ENCODE measurements around the gene REXO1. TPM values are rescaled to one million over a fixed set of nuclear protein-coding genes. Genes with fewer than 3 reads are reported as not detected.

The REXO1 gene
- total RNA-seq, 1 donor from 2014 or later = 40.8 TPM

GRCh38 chr19:1856698-1857603 lies 8.7 kb upstream of the REXO1 start:
- H3K27ac Mint-ChIP-seq (ENCODE audit: unreplicated experiment) = no peak overlapping the region
- no peak overlapping the region for H3K4me3 Mint-ChIP-seq

GRCh38 chr19:1856345-1856697 lies 8.0 kb upstream of the REXO1 start:
- TF ChIP-seq CTCF (conservative IDR thresholded peaks at IDR 0.05) = no peak
- no peak overlapping the region for H3K27ac Mint-ChIP-seq (ENCODE audit: unreplicated experiment)
- no peaks in the 10 kb centered on the region for H3K9me3 Mint-ChIP-seq
- no peak for DNase-seq (ENCODE audit: low read depth, low spot score)
- peaks cover 12% of the 10 kb centered on the region for H3K4me1 Mint-ChIP-seq
- H3K27me3 Mint-ChIP-seq (ENCODE audit: low read depth) = peaks cover 12% of the 10 kb centered on the region
- no peaks in the 10 kb centered on the region for H3K36me3 Mint-ChIP-seq (ENCODE audit: low read depth)
- H3K4me3 Mint-ChIP-seq = peak overlapping the region; percentile 15

More at GRCh38 chr19:1856698-1857603, 8.7 kb upstream of the REXO1 start:
- no peak for TF ChIP-seq CTCF (conservative IDR thresholded peaks at IDR 0.05)
- Mint-ChIP-seq H3K9me3 (no peaks in the 10 kb centered on the region), H3K4me1 (peaks cover 18% of the 10 kb centered on the region), H3K36me3 (ENCODE audit: low read depth) (no peaks in the 10 kb centered on the region), H3K27me3 (ENCODE audit: low read depth) (peaks cover 19% of the 10 kb centered on the region)
- no peak for DNase-seq (ENCODE audit: low read depth, low spot score)

GRCh38 chr19:1855828-1856255 lies 7.6 kb upstream of the REXO1 start:
- no peak for DNase-seq (ENCODE audit: low read depth, low spot score)
- no peaks in the 10 kb centered on the region for H3K36me3 Mint-ChIP-seq (ENCODE audit: low read depth)
- no peak for TF ChIP-seq CTCF (conservative IDR thresholded peaks at IDR 0.05)
- peaks cover 9% of the 10 kb centered on the region for H3K4me1 Mint-ChIP-seq
- no peak overlapping the region for H3K27ac Mint-ChIP-seq (ENCODE audit: unreplicated experiment)
- peak overlapping the region; percentile 15 for H3K4me3 Mint-ChIP-seq
- peaks cover 7% of the 10 kb centered on the region for H3K27me3 Mint-ChIP-seq (ENCODE audit: low read depth)
- H3K9me3 Mint-ChIP-seq = no peaks in the 10 kb centered on the region

- Mint-ChIP-seq H3K36me3 (ENCODE audit: low read depth) (no peaks in the 10 kb centered on the region), H3K9me3 (no peaks in the 10 kb centered on the region), H3K27ac (ENCODE audit: unreplicated experiment) (peak overlapping the region; percentile 91), H3K27me3 (ENCODE audit: low read depth) (peaks cover 4% of the 10 kb centered on the region), H3K4me1 (peaks cover 9% of the 10 kb centered on the region), H3K4me3 (peak overlapping the region; percentile 49)
- peak; percentile 58 for DNase-seq (ENCODE audit: low read depth, low spot score)
- no peak for TF ChIP-seq CTCF (conservative IDR thresholded peaks at IDR 0.05)
Measured at GRCh38 chr19:1855040-1855827, 7.0 kb upstream of the REXO1 start.

- no peak for TF ChIP-seq CTCF (conservative IDR thresholded peaks at IDR 0.05)
- H3K4me3 Mint-ChIP-seq = peak overlapping the region; percentile 49
- H3K9me3 Mint-ChIP-seq = no peaks in the 10 kb centered on the region
- no peak overlapping the region for H3K27ac Mint-ChIP-seq (ENCODE audit: unreplicated experiment)
- H3K27me3 Mint-ChIP-seq (ENCODE audit: low read depth) = peaks cover 4% of the 10 kb centered on the region
- DNase-seq (ENCODE audit: low read depth, low spot score) = no peak
- peaks cover 9% of the 10 kb centered on the region for H3K4me1 Mint-ChIP-seq
- H3K36me3 Mint-ChIP-seq (ENCODE audit: low read depth) = no peaks in the 10 kb centered on the region
Measured at GRCh38 chr19:1854542-1855039, 6.3 kb upstream of the REXO1 start.

Data from neural crest cell (in vitro differentiated cells).